Measurements from ENCODE around the gene SMIM27.
"Not testable (repeated sequence)": the region's sequence is repeated elsewhere in the genome, so short reads cannot be mapped to it uniquely, and the experiment has no call there.

The SMIM27 gene

GRCh38 chr9:32552172-32552872, at the start of gene SMIM27, which contains the start of gene TOPORS:
SMIM27 (plus strand) TSS chr9:32552327; CDS start chr9:32552435, 108 bp downstream.
TOPORS (minus strand) TSS chr9:32552586; CDS start chr9:32552436, 150 bp downstream.
- peak; percentile 92 for DNase-seq

DNA sequence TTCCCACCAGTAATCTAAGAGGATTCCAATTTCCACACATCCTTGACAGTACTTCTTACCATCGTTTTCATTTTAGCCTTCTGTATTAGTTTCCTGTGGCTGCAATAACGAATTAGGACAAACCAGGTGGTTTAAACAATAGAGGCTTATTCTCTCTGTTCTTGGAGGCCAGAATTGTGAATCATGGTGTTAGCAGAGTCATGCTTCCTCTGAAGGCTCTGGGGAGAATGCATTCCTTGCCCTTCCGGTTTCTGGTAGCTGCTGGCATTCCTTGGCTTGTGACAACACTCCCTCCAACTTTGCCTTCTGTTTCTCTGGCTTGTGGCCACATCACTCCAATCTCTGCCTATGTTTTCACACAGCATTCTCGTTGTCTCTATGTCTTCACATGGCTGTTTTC, 49.7 kb upstream of the SMIM27 start:
- no peak for DNase-seq

DNA sequence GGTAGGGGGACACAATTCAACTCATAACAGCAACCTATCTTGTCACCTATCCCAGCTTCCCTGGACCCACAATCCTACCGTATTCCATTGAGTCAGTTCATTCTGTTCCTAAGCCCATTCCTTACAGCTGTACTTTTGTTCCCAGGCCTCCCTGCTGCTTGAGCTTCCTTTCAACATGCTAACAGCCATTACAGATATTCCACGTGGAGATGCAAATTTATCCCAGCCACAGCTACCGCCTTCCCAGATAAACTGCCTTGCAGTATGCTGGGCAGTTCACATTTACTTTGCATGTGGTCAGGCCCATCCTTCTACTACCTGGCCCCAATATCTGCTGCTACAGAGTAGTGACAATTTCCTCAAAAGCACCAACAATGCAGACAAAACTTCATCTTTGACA, 49.1 kb upstream of the SMIM27 start:
- no peak for DNase-seq

DNA sequence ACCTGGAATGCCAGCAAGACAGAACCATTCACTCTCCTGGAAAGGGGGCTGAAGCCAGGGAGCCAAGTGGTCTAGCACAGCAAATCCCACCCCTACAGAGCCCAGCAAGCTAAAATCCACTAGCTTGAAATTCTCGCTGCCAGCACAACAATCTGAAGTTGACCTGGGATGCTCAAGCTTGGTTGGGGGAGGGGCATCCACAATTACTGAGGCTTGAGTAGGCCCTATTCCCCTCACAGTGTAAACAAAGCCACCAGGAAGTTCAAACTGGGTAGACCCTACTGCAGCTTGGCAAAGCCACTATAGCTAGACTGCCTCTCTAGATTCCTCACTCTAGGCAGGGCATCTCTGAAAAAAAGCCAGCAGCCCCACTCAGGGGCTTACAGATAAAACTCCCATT, 43.4 kb upstream of the SMIM27 start:
- no peak for DNase-seq

GRCh38 chr9:32516241-32516640, 35.9 kb upstream of the SMIM27 start:
- DNase-seq = no peak

DNA sequence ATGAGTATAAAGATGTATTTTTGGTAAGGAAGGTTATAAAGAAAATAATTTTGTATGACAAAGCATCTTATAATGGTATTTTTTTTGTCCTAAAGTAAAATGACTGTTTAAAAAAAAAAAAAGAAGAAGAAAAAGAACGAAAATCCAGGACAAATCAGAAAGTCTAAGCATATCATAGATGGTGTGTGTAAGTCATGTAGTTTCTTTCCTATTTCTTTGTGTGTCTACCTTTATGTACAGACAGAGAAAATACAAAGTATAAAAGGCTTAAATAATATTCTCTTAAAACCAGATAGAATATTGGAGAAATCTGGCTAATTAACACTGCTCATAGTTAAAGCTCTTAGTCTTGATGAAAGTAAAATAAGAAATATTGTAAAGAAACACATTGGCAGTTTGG, 33.9 kb upstream of the SMIM27 start:
- no peak for DNase-seq

DNA sequence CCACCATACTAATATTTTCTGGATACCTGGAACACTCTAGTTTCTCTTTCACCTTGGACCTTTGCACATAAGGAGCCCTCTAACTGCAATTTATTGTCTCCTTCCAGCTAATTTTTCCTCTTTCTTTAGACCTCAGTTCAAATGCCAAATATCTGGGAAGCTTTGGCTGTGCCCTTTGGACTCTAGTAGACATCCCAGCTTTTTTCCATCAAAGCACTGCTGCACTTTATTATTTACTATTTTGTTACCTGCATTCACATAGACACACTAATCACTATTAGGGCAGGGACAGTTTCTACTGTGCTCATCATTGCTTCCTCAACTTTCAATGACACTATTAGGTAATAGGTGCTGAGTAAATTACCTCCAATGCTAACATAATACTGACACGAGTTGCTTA, 28.2 kb upstream of the SMIM27 start:
- no peak for DNase-seq

DNA sequence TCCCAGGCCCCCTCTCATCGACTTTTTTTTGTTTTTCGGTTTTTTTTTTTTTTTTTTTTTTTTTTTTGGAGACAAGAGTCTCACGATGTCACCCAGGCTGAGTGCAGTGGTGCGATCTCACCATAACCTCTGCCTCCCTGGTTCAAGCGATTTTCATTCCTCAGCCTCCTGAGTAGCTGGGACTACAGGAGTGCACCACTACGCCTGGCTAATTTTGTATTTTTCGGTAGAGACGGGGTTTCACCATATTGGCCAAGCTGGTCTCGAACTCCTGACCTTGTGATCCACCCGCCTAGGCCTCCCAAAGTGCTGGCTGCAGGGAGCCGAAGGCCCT, 27.6 kb upstream of the SMIM27 start:
- DNase-seq = not testable (repeated sequence)

GRCh38 chr9:32524892-32525708, 27.0 kb upstream of the SMIM27 start:
- DNase-seq = peak in 1 of 2 donors; percentile 36

GRCh38 chr9:32525709-32526030, 26.5 kb upstream of the SMIM27 start:
- no peak for DNase-seq

DNA sequence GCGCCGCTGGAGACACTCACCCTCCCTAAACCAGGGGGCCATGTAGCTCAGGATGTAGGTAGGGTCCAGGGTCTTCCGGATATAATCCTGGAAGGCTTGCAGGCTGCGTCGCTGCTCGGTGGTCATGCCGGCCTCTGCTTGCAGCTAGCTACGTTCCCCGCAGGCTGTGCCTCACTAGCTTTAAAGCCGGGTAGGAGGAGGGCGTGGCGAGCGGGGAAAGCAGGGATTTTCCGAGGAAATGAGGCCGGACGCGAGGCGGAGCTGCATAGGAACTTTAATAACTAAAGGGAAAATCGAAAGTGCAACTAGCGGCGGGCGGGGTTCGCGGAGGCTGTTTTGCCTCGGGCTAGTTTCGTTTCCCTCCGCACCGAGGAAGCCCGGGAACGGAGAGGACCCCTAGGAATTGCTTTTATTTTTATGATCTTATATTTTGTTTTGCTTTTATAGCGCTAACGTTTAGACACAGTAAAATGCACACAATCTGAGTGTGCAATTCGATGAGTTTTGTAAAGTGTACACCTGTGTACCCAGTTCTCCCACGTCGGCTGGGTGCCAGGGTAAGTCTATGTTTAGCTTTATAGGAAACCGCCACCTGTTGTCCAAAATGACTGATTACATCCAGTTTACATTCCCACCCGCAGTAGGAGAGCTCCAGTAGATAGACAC, 26.0 kb upstream of the SMIM27 start, which contains the start of gene RIGI:
TSS of gene RIGI (minus strand) at position 156 of the 666 bp plus-strand sequence. CDS start at position 126, 30 bp downstream.
- peak; percentile 82 to 90 for DNase-seq

- no peak for DNase-seq
Measured at GRCh38 chr9:32526707-32527048, 25.4 kb upstream of the SMIM27 start.

GRCh38 chr9:32533336-32533735, 18.8 kb upstream of the SMIM27 start:
- no peak for DNase-seq

DNA sequence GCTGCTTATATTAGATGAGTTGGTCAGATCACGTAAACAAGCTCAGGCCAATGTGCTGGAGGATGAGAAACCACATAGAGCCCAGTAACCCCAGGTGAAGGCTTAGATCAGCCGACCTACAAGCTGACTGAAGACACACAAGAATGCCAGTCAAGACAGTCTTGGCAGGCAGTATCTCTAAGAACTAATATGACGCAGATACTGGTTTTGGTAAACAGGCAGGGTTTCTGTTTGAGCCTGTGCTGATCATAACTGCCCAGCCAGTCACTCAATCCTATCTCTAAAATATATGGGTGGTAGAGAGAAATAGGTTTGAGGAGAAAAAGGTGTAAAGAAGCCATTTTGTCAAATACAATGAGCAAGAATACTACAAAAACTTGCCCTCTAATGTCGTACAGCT, 18.3 kb upstream of the SMIM27 start:
- no peak for DNase-seq

- no peak for DNase-seq
Measured at GRCh38 chr9:32543047-32543446, 9.1 kb upstream of the SMIM27 start.

DNA sequence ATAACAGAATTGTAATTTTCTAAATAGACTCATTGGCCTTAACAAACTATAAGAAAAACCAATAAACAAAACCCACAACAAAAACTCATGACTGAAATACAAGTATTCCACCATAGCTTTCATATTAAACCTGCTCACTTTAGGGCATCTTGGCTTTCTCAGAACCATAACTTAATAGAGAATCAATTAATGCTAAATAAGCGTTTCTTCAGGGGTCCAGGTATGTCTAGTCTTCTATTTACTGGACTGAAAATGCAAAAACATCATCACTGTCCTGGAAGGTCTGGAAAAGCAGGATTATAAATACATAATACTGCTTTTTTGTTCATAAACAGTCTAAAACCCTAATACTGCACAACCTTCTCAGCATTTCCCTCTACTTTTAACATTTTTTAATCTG, 6.2 kb upstream of the SMIM27 start:
- no peak for DNase-seq

- DNase-seq = not testable (repeated sequence)
Measured at GRCh38 chr9:32548213-32548612, 3.9 kb upstream of the SMIM27 start.

- DNase-seq = peak in 1 of 2 donors; percentile 25
Measured at GRCh38 chr9:32550150-32550561, 2.0 kb upstream of the SMIM27 start.

GRCh38 chr9:32550562-32551275, 1.4 kb upstream of the SMIM27 start:
- DNase-seq = peak; percentile 97 to 98

DNA sequence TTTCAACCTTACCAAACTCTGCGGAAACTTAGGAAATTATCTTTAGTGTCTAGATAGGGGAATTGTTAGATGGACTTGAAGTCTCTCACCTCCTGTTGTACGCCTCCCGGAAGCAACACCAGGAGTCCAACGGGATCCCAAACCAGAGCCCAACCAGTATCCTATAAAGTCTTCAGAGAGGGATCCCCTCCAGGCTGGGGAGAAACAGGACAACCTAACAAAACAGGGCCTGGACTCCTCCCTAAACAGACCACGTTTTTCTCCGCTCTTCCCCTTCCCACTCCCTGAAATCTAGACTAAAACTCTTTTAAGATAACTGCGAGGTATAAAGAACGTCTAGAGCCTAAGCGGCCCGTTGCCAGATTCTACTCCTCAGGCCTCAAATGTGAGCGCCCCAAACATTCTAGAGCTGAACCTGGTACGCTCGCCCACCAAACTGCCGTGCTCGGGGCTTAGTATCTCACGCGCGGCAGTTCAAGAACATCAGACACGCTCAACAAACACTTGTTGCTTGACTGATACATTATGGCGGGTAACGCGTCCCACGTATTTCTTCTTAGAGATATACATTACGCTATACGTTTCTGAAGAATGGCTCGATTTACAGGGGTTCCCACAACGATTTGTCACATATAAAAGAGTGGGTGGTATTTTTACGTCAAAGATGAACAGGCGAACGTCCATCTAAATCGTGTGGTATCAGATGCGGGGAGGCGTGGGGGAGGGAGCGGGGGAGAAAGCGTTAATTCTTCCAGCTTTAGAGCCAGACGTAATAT, 663 bp upstream of the SMIM27 start:
- DNase-seq = peak; percentile 51 to 67

DNA sequence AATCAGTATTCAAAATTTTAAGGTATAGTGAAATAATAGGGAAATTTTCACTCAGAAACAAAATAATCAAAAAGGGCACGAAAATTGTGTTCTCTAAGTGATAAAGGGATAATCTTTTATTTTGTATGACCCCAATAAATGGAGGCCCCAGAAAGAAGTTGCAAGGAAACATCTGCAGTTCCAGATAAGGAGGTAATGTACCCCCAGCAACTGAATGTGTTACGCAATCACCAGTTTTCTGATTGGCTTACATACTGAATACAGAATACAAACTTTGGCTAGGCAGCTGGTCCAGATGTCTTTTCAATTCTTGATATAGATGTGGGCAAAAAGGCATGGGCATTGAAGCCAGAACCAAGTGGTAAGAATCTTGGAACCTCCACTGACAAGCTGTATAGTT, 2.0 kb downstream of the SMIM27 start:
- no peak for DNase-seq

DNA sequence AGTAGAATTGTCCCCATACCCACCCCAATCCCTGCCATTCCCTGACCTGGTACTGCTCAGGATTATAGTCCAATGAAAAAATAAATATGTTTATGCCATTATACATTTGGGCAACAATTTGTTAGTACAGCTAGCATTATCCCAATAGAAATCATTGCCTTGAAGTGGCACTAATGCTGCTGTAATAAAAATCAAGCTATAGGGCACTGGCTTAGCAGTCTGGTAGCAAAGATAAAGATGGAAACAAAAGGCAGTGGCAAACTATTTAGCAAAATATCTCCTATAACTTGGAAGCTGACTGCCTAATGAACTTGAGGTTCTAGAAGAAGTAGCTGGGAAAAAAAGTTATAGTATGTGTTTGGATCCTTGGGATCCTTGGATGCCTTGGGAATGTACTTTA, 2.5 kb downstream of the SMIM27 start:
- no peak for DNase-seq
